Left ventricle myocardium inferior (tissue), 1 donor: ENCODE data around the gene GUCY2F. TPM values are rescaled to one million over a fixed set of nuclear protein-coding genes. Genes with fewer than 3 reads are reported as not detected.

ENCODE experiments used
- DNase-seq: peaks from one replicate; pipeline ENCODE4 v3.0.0-alpha.2; 2020
- H3K27ac ChIP-seq: fragments of 200-600 bp; replicated peaks from 2 replicates; pipeline ENCODE4 v1.8.0; 2021
- H3K27me3 ChIP-seq: fragments of 200-600 bp; 2 replicates; pipeline ENCODE4 v1.8.0; 2021; ENCODE audit warnings: low read depth
- H3K36me3 ChIP-seq: fragments of 200-600 bp; 2 replicates; pipeline ENCODE4 v1.8.0; 2021
- H3K4me1 ChIP-seq: fragments of 200-600 bp; 2 replicates; pipeline ENCODE4 v1.8.0; 2021
- H3K4me3 ChIP-seq: fragments of 200-600 bp; 2 replicates; pipeline ENCODE4 v1.8.0; 2021; ENCODE audit warnings: mild to moderate bottlenecking, moderate library complexity
- H3K9me3 ChIP-seq: fragments of 200-600 bp; replicated peaks from 2 replicates; pipeline ENCODE4 v1.8.0; 2021
- CTCF ChIP-seq: fragments of 200-600 bp; IDR thresholded peaks from 2 replicates; pipeline ENCODE4 v1.8.0; 2021; ENCODE audit warnings: antibody characterized with exemption, mild to moderate bottlenecking, borderline replicate concordance
- intact Hi-C: fragments of 100-400 bp; cut with micrococcal nuclease; formaldehyde crosslinking; loops from one replicate; pipeline ENCODE4 v1.11.0; 2022
- total RNA-seq: library from RNA; stranded (reverse); fragmentation: NEBNext Ultra II Directional; extraction: Animal tissue kit (Norgen Biotek cat#: 25700); gene quantifications from one replicate; pipeline ENCODE4 v1.2.1, GENCODE V29; 2021
- donor health status: DM: no; HTN: yes; CAD: no; lungs with severe emphysema.

The GUCY2F gene
- total RNA-seq, 1 donor from 2014 or later = not detected

- no peak overlapping the region for H3K27ac ChIP-seq
- intact Hi-C loops = no loop called here
- no peak for DNase-seq
- H3K27me3 ChIP-seq = no peaks in the 10 kb centered on the region
- H3K4me1 ChIP-seq = no peaks in the 10 kb centered on the region
- H3K36me3 ChIP-seq = no peaks in the 10 kb centered on the region
- no peak overlapping the region for H3K4me3 ChIP-seq
- no peaks in the 10 kb centered on the region for H3K9me3 ChIP-seq
- TF ChIP-seq CTCF = no peak
These were observed 130.3 kb downstream of the GUCY2F start for GRCh38 chrX:109351557-109351956.

GRCh38 chrX:109350551-109350950 is 131.3 kb downstream of the GUCY2F start:
- Histone ChIP-seq H3K27ac (no peak overlapping the region), H3K27me3 (no peaks in the 10 kb centered on the region), H3K9me3 (no peaks in the 10 kb centered on the region), H3K36me3 (no peaks in the 10 kb centered on the region), H3K4me1 (no peaks in the 10 kb centered on the region), H3K4me3 (no peak overlapping the region)
- intact Hi-C loops = no loop called here
- DNase-seq = no peak
- no peak for TF ChIP-seq CTCF

GRCh38 chrX:109350051-109350450 is 131.8 kb downstream of the GUCY2F start:
- DNase-seq = no peak
- Histone ChIP-seq H3K4me3 (no peak overlapping the region), H3K27me3 (no peaks in the 10 kb centered on the region), H3K9me3 (no peaks in the 10 kb centered on the region), H3K4me1 (no peaks in the 10 kb centered on the region), H3K27ac (no peak overlapping the region), H3K36me3 (no peaks in the 10 kb centered on the region)
- intact Hi-C loops = no loop called here
- TF ChIP-seq CTCF = no peak

- Histone ChIP-seq H3K4me1 (no peaks in the 10 kb centered on the region), H3K36me3 (no peaks in the 10 kb centered on the region), H3K9me3 (no peaks in the 10 kb centered on the region), H3K27me3 (no peaks in the 10 kb centered on the region), H3K27ac (no peak overlapping the region), H3K4me3 (no peak overlapping the region)
- TF ChIP-seq CTCF = no peak
- intact Hi-C loops = no loop called here
- no peak for DNase-seq
These were observed 134.3 kb downstream of the GUCY2F start for GRCh38 chrX:109347632-109348031.

- intact Hi-C loops = no loop called here
- no peaks in the 10 kb centered on the region for H3K27me3 ChIP-seq
- DNase-seq = no peak
- no peaks in the 10 kb centered on the region for H3K4me1 ChIP-seq
- H3K27ac ChIP-seq = no peak overlapping the region
- H3K4me3 ChIP-seq = no peak overlapping the region
- no peaks in the 10 kb centered on the region for H3K9me3 ChIP-seq
- TF ChIP-seq CTCF = no peak
- H3K36me3 ChIP-seq = no peaks in the 10 kb centered on the region
These were observed 135.4 kb downstream of the GUCY2F start for GRCh38 chrX:109346491-109346890.

GRCh38 chrX:109345856-109346255 is 136.0 kb downstream of the GUCY2F start:
- intact Hi-C loops = no loop called here
- Histone ChIP-seq H3K9me3 (no peaks in the 10 kb centered on the region), H3K27me3 (no peaks in the 10 kb centered on the region), H3K4me1 (no peaks in the 10 kb centered on the region), H3K4me3 (no peak overlapping the region), H3K27ac (no peak overlapping the region), H3K36me3 (no peaks in the 10 kb centered on the region)
- DNase-seq = no peak
- TF ChIP-seq CTCF = no peak
